M059J (cell line): ENCODE measurements around the gene CACNA1C. TPM values are rescaled to one million over a fixed set of nuclear protein-coding genes. Genes with fewer than 3 reads are reported as not detected.

Experiments used
- DNase-seq: peaks from one replicate; pipeline ENCODE4 v3.0.0-alpha.2; 2012; ENCODE audit warnings: low read depth
- total RNA-seq: library from RNA; depleted of rRNA; stranded (reverse); fragments of >200 nt; shearing (Covaris generic); gene quantifications from 2 replicates; pipeline ENCODE4 v1.2.3, GENCODE V29; 2014

Gene CACNA1C
- total RNA-seq, 1 experiment from 2014 or later = 3.6 TPM

DNA sequence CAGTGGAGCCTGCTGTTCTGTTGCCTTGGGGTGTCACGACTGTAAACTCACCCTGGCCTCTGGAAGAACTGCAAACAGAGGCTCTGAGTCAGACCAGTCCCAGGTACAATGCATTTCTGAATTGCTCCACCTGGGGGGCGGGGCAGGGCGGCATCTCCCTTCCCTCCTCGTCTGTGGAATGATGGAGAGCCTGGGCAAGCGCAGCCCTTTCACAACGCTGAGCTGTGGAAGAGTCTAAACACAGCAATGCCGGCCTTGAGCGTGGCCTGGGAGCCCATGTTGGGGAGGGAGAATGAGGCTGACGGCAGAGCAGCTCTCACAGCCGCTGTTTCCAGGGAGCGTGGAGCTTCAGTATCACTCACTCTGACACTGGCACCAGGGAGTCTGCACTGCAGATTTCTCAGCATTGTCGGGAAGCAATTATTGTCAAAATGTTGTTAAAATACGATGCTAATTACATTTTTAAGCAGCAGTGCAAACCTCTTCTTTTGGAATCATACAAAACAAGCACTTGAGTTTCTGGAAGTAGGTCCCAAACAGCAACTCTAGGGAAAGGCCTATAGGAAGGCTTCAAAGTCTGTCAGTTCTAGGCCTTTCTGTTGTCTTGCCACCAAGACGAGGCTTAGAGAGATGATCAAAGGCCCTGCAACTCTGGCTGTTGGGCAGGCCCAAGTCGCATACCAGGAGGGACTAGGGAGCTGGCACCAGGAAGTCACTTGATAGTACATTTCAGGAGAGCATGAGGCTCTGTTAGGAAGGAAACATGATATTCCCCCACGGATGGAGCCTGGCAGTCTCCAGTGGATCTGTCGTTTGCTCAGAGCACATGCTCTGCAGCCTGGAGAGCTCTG lies 498.0 kb downstream of the CACNA1C start:
- no peak for DNase-seq

DNA sequence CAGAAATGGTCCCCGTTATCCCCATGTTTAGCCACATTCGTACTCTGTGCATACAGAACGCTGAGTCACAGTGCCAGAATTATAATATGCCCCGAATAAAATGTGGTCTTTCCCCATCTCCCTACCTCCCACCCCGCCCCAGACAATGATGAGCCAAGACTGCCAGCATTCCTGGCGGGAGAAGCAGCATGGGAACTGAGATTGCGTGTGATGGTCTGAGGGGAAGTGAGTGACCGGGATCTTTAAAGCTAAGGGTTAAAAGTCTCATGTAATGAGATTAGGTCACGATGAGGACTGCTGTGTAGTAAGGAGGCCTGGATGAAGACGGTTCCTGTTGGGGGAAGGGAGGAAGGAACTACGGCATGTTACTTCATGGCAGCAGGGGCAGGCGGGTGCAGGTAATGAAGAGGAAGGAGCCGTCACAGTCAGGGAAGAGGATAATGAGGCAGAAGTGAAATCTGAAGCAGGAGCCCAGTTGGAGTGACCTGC lies 498.7 kb downstream of the CACNA1C start:
- DNase-seq = no peak

- DNase-seq = no peak
Observed at GRCh38 chr12:2552000-2552756, 499.4 kb downstream of the CACNA1C start.

DNA sequence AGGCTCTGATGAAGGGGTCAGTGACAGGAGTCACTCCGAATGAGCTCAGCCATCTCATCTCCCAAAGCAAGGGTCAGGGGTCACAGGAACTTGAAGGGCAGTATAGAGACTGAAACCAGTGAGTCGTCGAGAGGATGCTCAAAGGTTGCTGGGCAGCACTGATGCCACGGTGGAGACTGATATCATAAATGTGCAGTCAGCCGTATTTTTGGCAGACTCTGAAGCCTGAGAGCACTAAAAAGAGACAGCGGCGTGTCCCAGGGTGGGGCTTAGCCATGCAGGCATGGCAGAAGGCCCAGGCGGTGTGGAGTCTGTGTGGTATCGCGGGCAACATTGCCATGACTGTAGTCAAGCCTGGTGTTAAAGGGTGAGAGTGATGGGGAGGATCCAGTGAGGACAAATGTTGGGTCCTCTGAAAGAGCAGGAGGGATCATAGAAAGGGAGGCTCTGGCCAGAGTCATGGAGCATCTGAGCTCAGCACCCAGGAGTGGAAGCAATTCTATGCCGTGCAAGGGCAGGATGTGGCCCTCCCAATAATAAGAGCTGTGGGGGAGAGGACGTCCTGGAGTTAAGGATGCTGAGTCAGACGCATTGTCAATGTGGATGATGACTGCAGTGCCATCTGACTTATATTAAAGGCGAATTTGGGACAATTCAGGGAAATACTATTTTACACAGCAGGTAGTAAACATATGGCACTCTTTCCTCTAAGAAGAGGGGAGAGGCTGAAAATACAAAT lies 500.8 kb downstream of the CACNA1C start:
- no peak for DNase-seq

DNA sequence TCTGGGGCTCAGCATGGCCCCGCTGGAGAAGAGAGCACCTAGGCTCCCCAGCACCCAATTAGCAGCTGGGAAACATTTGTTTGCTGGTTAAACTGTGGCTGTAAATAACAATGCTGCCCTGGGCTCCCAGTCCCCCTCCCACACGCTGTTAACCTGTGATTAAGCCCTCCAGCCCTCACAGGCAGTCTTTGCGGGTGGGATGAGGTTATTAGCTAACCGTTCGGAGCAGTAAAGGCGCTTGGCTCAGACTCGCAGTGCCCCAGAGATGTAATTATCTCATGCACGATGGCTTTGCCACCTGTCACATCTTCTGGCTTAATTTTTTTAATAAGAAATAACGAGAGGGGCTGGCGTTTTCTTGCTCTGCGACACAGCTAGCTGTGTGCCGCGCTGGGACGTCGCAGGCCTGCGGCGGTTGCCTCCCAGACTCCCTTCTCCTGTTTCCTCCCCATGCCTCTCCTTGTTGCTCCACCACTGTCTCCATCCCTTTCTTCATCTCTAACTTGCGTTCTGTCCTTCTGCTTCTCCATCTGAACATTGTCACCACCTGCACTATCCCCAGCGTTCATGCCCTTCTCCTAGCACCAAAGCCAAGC lies 502.8 kb downstream of the CACNA1C start:
- no peak for DNase-seq

DNA sequence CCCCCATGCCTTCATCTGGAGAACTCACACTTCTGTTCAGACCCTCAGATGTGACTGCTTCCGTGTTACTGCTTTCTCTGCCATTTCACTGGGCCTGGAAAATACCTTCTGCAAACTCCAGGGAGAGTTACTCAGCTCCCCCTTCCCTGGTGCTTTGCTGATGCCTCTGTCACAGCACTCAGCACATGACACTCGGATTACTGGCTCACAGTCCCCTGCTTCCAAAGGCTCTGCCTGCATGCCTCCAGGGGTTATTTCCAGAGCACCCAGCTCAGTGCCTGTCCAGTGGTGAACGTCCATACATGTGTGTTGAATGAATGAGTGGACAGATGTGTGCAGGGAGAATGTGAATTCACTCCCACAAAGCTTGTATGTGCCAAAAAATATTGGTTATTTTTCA lies 504.8 kb downstream of the CACNA1C start:
- DNase-seq = no peak

DNA sequence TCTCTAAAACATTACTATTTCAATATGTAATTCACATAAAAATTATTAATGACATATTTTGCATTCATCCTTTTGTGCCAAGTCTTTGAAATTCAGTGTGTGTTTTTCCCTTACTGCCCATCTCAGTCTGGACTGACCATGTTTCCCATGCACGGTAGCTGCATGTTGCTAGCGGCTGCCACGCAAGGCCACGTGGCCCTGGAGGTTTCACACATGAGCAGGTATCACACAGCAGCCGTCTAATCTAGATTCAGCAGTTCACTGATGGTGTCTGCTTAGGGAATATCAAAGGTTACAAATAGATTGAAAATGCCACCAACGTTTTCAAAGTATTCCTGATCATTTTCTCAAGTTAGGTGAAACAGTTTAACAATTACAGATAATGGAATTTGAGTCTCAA lies 507.1 kb downstream of the CACNA1C start:
- no peak for DNase-seq

DNA sequence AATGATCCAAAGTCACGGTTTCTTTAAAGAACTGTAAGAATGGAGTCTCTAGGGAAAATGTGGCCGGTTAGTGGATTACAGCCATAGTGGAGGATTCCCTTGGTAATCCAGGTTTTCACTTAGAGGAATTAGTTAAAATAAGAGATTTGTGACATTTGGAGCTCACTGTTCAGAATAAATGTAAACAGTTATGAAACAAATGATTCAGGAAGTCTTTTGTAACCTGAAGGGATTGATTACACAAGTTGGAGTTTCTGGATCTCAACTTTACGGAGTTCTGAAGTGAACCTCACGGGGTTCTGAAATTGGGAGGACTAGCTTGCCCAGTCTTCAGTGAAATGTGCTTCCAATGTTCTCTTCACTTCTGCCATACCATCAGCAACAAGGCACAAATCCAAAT lies 507.6 kb downstream of the CACNA1C start:
- no peak for DNase-seq

- DNase-seq = no peak
Observed at GRCh38 chr12:2561367-2561766, 508.6 kb downstream of the CACNA1C start.

GRCh38 chr12:2562400-2562799 lies 509.6 kb downstream of the CACNA1C start:
- DNase-seq = no peak

DNA sequence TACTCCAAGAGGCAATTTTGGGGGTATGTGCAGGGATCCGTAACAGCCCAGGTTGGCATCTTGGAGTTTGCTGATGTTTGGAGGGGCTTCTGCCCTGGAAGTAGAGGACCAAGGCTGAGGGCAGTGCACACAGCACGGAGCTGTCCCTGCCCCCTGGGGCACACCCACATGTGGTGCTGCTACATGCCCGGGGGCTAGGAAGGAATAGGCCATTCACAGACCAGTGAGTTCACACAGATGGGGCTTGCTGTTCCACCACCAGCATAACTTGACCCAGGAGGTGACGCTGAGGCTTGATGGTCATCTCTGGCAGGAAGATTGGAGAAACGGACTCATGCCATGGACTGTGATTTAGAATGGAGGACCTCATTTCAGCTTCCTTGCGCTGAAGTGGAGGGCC lies 510.9 kb downstream of the CACNA1C start:
- no peak for DNase-seq

DNA sequence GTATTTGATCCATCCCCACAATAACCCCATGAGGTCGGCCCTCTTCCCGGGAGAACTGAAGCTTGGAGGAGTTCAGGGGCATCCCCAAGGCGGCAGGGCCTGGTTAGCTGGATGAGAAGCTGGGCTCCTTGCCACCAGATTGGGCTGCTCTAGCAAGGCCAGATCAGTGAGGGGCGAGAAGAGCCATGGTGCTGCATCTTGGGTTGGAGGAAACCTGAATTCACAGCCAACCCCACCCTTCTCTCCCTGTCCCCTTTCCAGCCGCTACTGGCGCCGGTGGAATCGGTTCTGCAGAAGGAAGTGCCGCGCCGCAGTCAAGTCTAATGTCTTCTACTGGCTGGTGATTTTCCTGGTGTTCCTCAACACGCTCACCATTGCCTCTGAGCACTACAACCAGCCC lies 513.4 kb downstream of the CACNA1C start:
- no peak for DNase-seq

GRCh38 chr12:2567711-2568110 lies 514.9 kb downstream of the CACNA1C start:
- no peak for DNase-seq

DNA sequence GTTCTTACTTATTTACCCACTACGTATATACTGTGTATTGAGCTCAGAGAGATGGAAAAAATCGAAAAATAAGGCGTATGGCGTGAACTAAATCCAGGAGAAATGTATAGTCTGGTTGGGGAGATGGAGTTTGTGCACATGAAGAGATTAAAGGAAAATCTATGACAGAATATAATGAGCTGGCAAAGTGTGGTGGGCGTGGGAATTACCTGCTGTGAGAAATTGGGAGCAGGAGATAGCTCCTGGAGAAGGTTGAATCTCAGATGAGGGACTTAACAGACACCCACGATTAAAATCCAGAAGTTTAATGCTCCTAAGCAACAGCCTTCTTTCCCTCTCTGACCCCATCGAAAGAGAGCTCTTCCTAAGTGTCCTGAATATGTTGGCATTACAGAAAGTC lies 517.8 kb downstream of the CACNA1C start:
- DNase-seq = no peak

GRCh38 chr12:2574355-2574935 lies 521.7 kb downstream of the CACNA1C start:
- DNase-seq = no peak

DNA sequence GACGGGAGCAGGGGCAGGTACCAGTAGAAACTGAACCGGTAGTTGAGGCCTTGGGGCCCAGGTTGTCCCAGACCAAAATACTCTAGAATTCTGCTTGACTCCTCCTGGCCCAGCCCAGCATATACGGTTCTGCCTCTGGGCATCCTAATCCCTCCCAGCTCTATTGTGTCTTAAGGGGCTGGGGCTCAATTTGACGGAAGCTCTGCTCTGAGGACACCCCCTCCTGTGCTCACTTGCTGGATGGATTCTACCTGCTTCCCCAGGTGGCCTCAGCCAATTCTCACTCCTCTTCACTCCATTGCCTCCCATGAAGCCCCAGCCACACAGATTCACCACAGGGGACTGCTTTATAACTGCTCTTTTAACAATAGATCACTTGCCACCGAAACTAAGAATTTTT lies 522.5 kb downstream of the CACNA1C start:
- no peak for DNase-seq

GRCh38 chr12:2578211-2578610 lies 525.4 kb downstream of the CACNA1C start:
- no peak for DNase-seq

- DNase-seq = no peak
Observed at GRCh38 chr12:2578772-2579171, 526.0 kb downstream of the CACNA1C start.

DNA sequence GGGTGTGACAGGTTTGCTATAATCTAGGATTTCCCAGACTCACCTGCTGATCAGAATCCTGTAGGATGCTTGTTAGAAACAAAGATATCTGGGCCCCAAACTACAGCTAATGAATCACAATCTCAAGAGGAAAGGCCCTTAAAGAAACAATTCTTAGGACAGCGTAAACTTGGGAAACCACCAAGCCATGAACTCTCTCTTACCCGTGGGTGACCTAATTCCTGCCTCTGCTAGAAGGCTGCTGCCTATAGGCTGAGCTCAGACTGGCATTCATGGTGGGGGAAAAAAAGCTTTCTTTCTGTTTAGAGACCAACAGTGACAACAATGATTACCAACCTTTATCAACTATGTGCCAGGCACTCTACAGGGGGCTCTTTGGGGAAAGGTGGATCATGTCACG lies 528.0 kb downstream of the CACNA1C start:
- DNase-seq = peak; percentile 50

DNA sequence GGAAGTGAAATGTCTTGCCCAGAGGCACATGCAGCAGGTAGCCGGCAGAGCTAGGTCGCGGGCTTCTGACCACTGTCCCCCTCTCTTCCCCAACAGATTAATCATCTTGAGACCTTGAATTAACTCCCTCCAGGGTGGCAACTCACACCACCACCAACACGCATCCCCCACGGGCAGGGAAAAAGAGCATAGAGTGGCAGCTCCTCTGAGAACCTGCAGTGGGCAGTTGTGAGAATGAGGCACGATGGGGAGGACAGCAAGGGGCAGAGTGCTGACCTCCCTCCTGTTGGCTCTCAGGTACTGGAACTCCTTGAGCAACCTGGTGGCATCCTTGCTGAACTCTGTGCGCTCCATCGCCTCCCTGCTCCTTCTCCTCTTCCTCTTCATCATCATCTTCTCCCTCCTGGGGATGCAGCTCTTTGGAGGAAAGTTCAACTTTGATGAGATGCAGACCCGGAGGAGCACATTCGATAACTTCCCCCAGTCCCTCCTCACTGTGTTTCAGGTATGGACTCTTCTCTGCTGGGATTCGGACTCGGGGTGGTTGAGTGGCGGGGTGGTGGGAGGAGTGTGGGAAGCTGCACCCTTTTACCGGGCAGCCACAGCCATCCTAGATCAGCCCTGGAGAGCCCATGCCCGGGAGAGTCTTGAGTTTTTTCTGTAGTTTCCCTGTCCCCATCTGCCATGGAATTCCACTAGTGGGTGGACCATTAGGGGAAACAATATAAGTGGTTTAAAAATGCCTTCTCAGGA lies 528.7 kb downstream of the CACNA1C start:
- no peak for DNase-seq

- no peak for DNase-seq
Observed at GRCh38 chr12:2582631-2583030, 529.8 kb downstream of the CACNA1C start.
